HCT116 (cell line): ENCODE results near the gene BMF. TPM values are rescaled to one million over a fixed set of nuclear protein-coding genes. Genes with fewer than 3 reads are reported as not detected.

Experiments
- ATAC-seq: fragments of 200-7000 bp; cut with Tn5 transposase; 2 replicates; pipeline ENCODE4 v1.9.1; 2020; ENCODE audit warnings: mild to moderate bottlenecking, moderate library complexity
- BruUV-seq: library from RNA; stranded (reverse); fragments of 400-500 nt; replicated peaks from 2 replicates; lab custom pipeline; 2021; lab: Mats Ljungman, UMichigan
- CTCF ChIA-PET: fragments of 300-600 bp; sonication (Branson Sonifier 250); formaldehyde crosslinking; loops from one replicate; lab custom pipeline; 2021; ENCODE audit warnings: antibody characterized with exemption; lab: Charles Lee
- POLR2A ChIA-PET: fragments of 300-600, 350-600 bp; sonication (Branson Sonifier 250); formaldehyde crosslinking; loops from one replicate; lab custom pipeline; 2021; ENCODE audit warnings: antibody characterized with exemption; lab: Charles Lee
- RAD21 ChIA-PET, 2 experiments: fragments of 300-600 bp; sonication (Branson Sonifier 250); formaldehyde crosslinking; loops; one replicate each; lab custom pipeline; 2023; ENCODE audit warnings: low total read pairs in 2 of 2; ENCODE audit not compliant: uncharacterized antibody in 2 of 2, unreplicated experiment in 2 of 2, low non-redundant PET in 1 of 2; lab: Charles Lee
- DNase-seq: peaks from one replicate; pipeline ENCODE4 v3.0.0-alpha.2; 2010; ENCODE audit warnings: low read depth, low spot score
- H2AFZ ChIP-seq: fragments of 200-600 bp; shearing (Covaris generic), sonication (generic); 2 replicates; pipeline ENCODE4 v1.6.1; 2017; ENCODE audit warnings: low read depth, mixed run types, mixed read lengths, antibody characterized with exemption, low read length; ENCODE audit not compliant: poor library complexity, severe bottlenecking
- H3K27ac ChIP-seq: 2 replicates; pipeline ENCODE4 v1.5.1; 2012; ENCODE audit warnings: low read depth, low read length
- H3K27me3 ChIP-seq: fragments of 200-600 bp; sonication (generic); 2 replicates; pipeline ENCODE4 v1.6.1; 2016; ENCODE audit warnings: mixed run types, low read length, mixed read lengths; ENCODE audit not compliant: insufficient read depth
- H3K36me3 ChIP-seq, 2 experiments: fragments of 200-500 bp in 1 of 2; fragments of 200-600 bp in 1 of 2; sonication (Bioruptor generic) in 1 of 2; sonication (generic) in 1 of 2; 2 replicates each; pipeline versions ENCODE4 v1.5.1 to v1.6.1; 2014 to 2016; ENCODE audit warnings: low read length in 2 of 2, inconsistent platforms in 1 of 2, mixed read lengths in 1 of 2, mixed run types in 1 of 2; ENCODE audit not compliant: insufficient read depth in 2 of 2, control insufficient read depth in 1 of 2
- H3K4me1 ChIP-seq, 2 experiments: fragments of 200-600 bp in 1 of 2; sonication (generic) in 1 of 2; 2 replicates each; pipeline versions ENCODE4 v1.5.1 to v1.6.1; 2012 to 2017; ENCODE audit warnings: low read length in 2 of 2, inconsistent platforms in 1 of 2, mild to moderate bottlenecking in 1 of 2, mixed read lengths in 1 of 2, mixed run types in 1 of 2, moderate library complexity in 1 of 2; ENCODE audit not compliant: insufficient read depth in 2 of 2, control insufficient read depth in 1 of 2
- H3K4me2 ChIP-seq: fragments of 200-600 bp; sonication (generic); 2 replicates; pipeline ENCODE4 v1.6.1; 2017; ENCODE audit warnings: mixed run types, low read length, mixed read lengths
- H3K4me3 ChIP-seq, 2 experiments: fragments of 200-600 bp in 1 of 2; sonication (generic) in 1 of 2; replicated peaks in 1 of 2; 2 replicates each; pipeline ENCODE4 v1.5.1; 2011 to 2016; ENCODE audit warnings: low read length in 2 of 2, control low read depth in 1 of 2, low read depth in 1 of 2, mild to moderate bottlenecking in 1 of 2, mixed read lengths in 1 of 2, mixed run types in 1 of 2
- H3K79me2 ChIP-seq: fragments of 200-600 bp; sonication (generic); 2 replicates; pipeline ENCODE4 v1.6.1; 2017; ENCODE audit warnings: mild to moderate bottlenecking, mixed run types, low read length, moderate library complexity, mixed read lengths; ENCODE audit not compliant: insufficient read depth
- H3K9ac ChIP-seq: fragments of 200-600 bp; sonication (generic); 2 replicates; pipeline ENCODE4 v1.6.1; 2016; ENCODE audit warnings: low read length, mixed read lengths
- H3K9me2 ChIP-seq: fragments of 200-600 bp; sonication (generic), shearing (Covaris generic); 2 replicates; pipeline ENCODE4 v1.6.1; 2017; ENCODE audit warnings: mixed run types, mild to moderate bottlenecking, moderate library complexity; ENCODE audit not compliant: insufficient read depth
- H3K9me3 ChIP-seq, 2 experiments: fragments of 200-500 bp in 1 of 2; fragments of 200-600 bp in 1 of 2; sonication (Bioruptor generic) in 1 of 2; sonication (generic) in 1 of 2; 2 replicates each; pipeline ENCODE4 v1.6.1; 2014 to 2017; ENCODE audit warnings: low read length in 2 of 2, mixed read lengths in 2 of 2, inconsistent platforms in 1 of 2, low read depth in 1 of 2, mild to moderate bottlenecking in 1 of 2, mixed run types in 1 of 2, moderate library complexity in 1 of 2; ENCODE audit not compliant: control insufficient read depth in 1 of 2, insufficient read depth in 1 of 2
- H4K20me1 ChIP-seq: fragments of 200-600 bp; sonication (generic), shearing (Covaris generic); 2 replicates; pipeline ENCODE4 v1.6.1; 2017; ENCODE audit warnings: mixed run types, mild to moderate bottlenecking, moderate library complexity; ENCODE audit not compliant: insufficient read depth
- CBX3 ChIP-seq: IDR thresholded peaks from 2 replicates; pipeline ENCODE4 v1.6.1; 2012; ENCODE audit warnings: low read depth
- CEBPB ChIP-seq: IDR thresholded peaks from 2 replicates; pipeline ENCODE4 v1.6.1; 2012; ENCODE audit warnings: low read depth
- ELF1 ChIP-seq: IDR thresholded peaks from 2 replicates; pipeline ENCODE4 v1.6.1; 2012; ENCODE audit warnings: low read depth, borderline replicate concordance
- EZH2 ChIP-seq: fragments of 200-600 bp; sonication (generic); IDR thresholded peaks from 2 replicates; pipeline ENCODE4 v1.6.1; 2017; ENCODE audit warnings: antibody characterized with exemption, mixed run types
- EZH2phosphoT487 ChIP-seq: fragments of 200-600 bp; IDR thresholded peaks from 2 replicates; pipeline ENCODE4 v1.6.1; 2018; ENCODE audit warnings: antibody characterized with exemption, borderline replicate concordance
- FOSL1 ChIP-seq: IDR thresholded peaks from 2 replicates; pipeline ENCODE4 v1.6.1; 2012; ENCODE audit warnings: low read depth
- JUND ChIP-seq: IDR thresholded peaks from 2 replicates; pipeline ENCODE4 v1.6.1; 2012
- POLR2A ChIP-seq: IDR thresholded peaks from 2 replicates; pipeline ENCODE4 v1.7.0; 2011; ENCODE audit warnings: borderline replicate concordance; ENCODE audit not compliant: insufficient read depth, insufficient read length; ENCODE audit errors: extremely low read depth
- POLR2AphosphoS5 ChIP-seq: IDR thresholded peaks from 2 replicates; pipeline ENCODE4 v1.6.1; 2011; ENCODE audit warnings: mild to moderate bottlenecking, low read depth, low read length, moderate library complexity
- RAD21 ChIP-seq: IDR thresholded peaks from 2 replicates; pipeline ENCODE4 v1.6.1; 2012; ENCODE audit warnings: low read depth, mild to moderate bottlenecking
- SIN3A ChIP-seq: IDR thresholded peaks from 2 replicates; pipeline ENCODE4 v1.6.1; 2012; ENCODE audit warnings: low read depth
- SP1 ChIP-seq: IDR thresholded peaks from 2 replicates; pipeline ENCODE4 v1.6.1; 2012; ENCODE audit warnings: low read depth
- SRF ChIP-seq: IDR thresholded peaks from 2 replicates; pipeline ENCODE4 v1.6.1; 2012; ENCODE audit warnings: low read depth
- TCF7L2 ChIP-seq: IDR thresholded peaks from 2 replicates; pipeline ENCODE4 v1.7.0; 2011; ENCODE audit warnings: borderline replicate concordance, inconsistent platforms; ENCODE audit not compliant: insufficient read depth, insufficient read length; ENCODE audit errors: extremely low read depth
- YY1 ChIP-seq: IDR thresholded peaks from 2 replicates; pipeline ENCODE4 v1.6.1; 2011; ENCODE audit warnings: low read length, low read depth, moderate library complexity, mild to moderate bottlenecking; ENCODE audit not compliant: insufficient replicate concordance; ENCODE audit errors: extremely low read depth
- ZFX ChIP-seq: fragments of 450-650 bp; IDR thresholded peaks from 2 replicates; pipeline ENCODE4 v1.6.1; 2017
- ZNF274 ChIP-seq: fragments of 200-500 bp; sonication (Bioruptor generic); IDR thresholded peaks from 2 replicates; pipeline ENCODE4 v1.6.1; 2014; ENCODE audit warnings: mild to moderate bottlenecking, low read depth, low read length, inconsistent platforms
- intact Hi-C: fragments of 100-400 bp; cut with micrococcal nuclease; formaldehyde crosslinking; loops from 2 replicates; pipeline ENCODE4 v1.10.0; 2022
- total RNA-seq: library from RNA; stranded (reverse); gene quantifications from one replicate; pipeline ENCODE4 v1.2.1, GENCODE V29; 2021; ENCODE audit not compliant: unreplicated experiment
- TF ChIP-seq, protein P1 (sequence below): IDR thresholded peaks from 2 replicates; pipeline ENCODE4 v1.6.1; 2012
- TF ChIP-seq, protein P2 (sequence below): IDR thresholded peaks from 2 replicates; pipeline ENCODE4 v1.6.1; 2012; ENCODE audit warnings: low read depth
- TF ChIP-seq, protein P3 (sequence below), 3 experiments: fragments of 200-600 bp in 1 of 3; sonication (generic) in 1 of 3; IDR thresholded peaks in 2 of 3; conservative IDR thresholded peaks in 1 of 3; 2 replicates each; pipeline ENCODE4 v1.5.1; 2012 to 2017; ENCODE audit warnings: low read depth in 2 of 3, low read length in 2 of 3, antibody characterized with exemption in 1 of 3, borderline replicate concordance in 1 of 3, control low read depth in 1 of 3, mild to moderate bottlenecking in 1 of 3, mixed read lengths in 1 of 3, mixed run types in 1 of 3, moderate library complexity in 1 of 3; ENCODE audit not compliant: insufficient read depth in 1 of 3

BMF gene
- total RNA-seq, 1 experiment from 2014 or later: 1.0 TPM

- Histone ChIP-seq H3K9ac (no peak overlapping the region), H3K79me2 (no peaks in the 10 kb centered on the region), H3K36me3 (no peaks in the 10 kb centered on the region), H3K4me1 (peaks cover 10 to 20% of the 10 kb centered on the region in 2 experiments), H3K4me3 (no peak overlapping the region), H3K27ac (no peak overlapping the region), H2AFZ (no peak overlapping the region), H3K9me3 (no peaks in the 10 kb centered on the region), H4K20me1 (no peaks in the 10 kb centered on the region), H3K27me3 (no peaks in the 10 kb centered on the region), H3K9me2 (no peaks in the 10 kb centered on the region), H3K4me2 (no peak overlapping the region)
- intact Hi-C loops: no loop called here
- ChIA-PET RAD21 (no interaction called here), POLR2A (interaction anchor here (1.3 kb wide), 1 partner anchor 20 kb away, joined by 3 read pairs; no protein-coding TSS in a partner anchor), CTCF (no interaction called here)
- DNase-seq (no peak), ATAC-seq (no peak)
- BruUV-seq: no TSS peak
- TF ChIP-seq, protein P1, sequence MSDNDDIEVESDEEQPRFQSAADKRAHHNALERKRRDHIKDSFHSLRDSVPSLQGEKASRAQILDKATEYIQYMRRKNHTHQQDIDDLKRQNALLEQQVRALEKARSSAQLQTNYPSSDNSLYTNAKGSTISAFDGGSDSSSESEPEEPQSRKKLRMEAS: no peak
- TF ChIP-seq YY1: no peak
- no peak for TF ChIP-seq SRF
- TF ChIP-seq JUND: no peak
- no peak for TF ChIP-seq POLR2AphosphoS5
- TF ChIP-seq, protein P2, sequence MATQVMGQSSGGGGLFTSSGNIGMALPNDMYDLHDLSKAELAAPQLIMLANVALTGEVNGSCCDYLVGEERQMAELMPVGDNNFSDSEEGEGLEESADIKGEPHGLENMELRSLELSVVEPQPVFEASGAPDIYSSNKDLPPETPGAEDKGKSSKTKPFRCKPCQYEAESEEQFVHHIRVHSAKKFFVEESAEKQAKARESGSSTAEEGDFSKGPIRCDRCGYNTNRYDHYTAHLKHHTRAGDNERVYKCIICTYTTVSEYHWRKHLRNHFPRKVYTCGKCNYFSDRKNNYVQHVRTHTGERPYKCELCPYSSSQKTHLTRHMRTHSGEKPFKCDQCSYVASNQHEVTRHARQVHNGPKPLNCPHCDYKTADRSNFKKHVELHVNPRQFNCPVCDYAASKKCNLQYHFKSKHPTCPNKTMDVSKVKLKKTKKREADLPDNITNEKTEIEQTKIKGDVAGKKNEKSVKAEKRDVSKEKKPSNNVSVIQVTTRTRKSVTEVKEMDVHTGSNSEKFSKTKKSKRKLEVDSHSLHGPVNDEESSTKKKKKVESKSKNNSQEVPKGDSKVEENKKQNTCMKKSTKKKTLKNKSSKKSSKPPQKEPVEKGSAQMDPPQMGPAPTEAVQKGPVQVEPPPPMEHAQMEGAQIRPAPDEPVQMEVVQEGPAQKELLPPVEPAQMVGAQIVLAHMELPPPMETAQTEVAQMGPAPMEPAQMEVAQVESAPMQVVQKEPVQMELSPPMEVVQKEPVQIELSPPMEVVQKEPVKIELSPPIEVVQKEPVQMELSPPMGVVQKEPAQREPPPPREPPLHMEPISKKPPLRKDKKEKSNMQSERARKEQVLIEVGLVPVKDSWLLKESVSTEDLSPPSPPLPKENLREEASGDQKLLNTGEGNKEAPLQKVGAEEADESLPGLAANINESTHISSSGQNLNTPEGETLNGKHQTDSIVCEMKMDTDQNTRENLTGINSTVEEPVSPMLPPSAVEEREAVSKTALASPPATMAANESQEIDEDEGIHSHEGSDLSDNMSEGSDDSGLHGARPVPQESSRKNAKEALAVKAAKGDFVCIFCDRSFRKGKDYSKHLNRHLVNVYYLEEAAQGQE: no peak
- TF ChIP-seq POLR2A: no peak
- no peak for TF ChIP-seq CBX3
- no peak for TF ChIP-seq RAD21
- no peak for TF ChIP-seq CEBPB
- no peak for TF ChIP-seq EZH2phosphoT487
- TF ChIP-seq EZH2: no peak
- no peak for TF ChIP-seq SP1
- TF ChIP-seq ZNF274: no peak
- TF ChIP-seq SIN3A: no peak
- TF ChIP-seq ZFX: no peak
- TF ChIP-seq, protein P3, sequence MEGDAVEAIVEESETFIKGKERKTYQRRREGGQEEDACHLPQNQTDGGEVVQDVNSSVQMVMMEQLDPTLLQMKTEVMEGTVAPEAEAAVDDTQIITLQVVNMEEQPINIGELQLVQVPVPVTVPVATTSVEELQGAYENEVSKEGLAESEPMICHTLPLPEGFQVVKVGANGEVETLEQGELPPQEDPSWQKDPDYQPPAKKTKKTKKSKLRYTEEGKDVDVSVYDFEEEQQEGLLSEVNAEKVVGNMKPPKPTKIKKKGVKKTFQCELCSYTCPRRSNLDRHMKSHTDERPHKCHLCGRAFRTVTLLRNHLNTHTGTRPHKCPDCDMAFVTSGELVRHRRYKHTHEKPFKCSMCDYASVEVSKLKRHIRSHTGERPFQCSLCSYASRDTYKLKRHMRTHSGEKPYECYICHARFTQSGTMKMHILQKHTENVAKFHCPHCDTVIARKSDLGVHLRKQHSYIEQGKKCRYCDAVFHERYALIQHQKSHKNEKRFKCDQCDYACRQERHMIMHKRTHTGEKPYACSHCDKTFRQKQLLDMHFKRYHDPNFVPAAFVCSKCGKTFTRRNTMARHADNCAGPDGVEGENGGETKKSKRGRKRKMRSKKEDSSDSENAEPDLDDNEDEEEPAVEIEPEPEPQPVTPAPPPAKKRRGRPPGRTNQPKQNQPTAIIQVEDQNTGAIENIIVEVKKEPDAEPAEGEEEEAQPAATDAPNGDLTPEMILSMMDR (IDR thresholded peaks at IDR 0.05 in 2 of 3, conservative IDR thresholded peaks at IDR 0.05 in 1 of 3; ENCODE audit: borderline replicate concordance in 1 of 3, insufficient read depth in 1 of 3, low read depth in 2 of 3, low read length in 2 of 3): no peak
- TF ChIP-seq FOSL1: no peak
- no peak for TF ChIP-seq TCF7L2
- TF ChIP-seq ELF1: no peak
Measured at GRCh38 chr15:40092979-40093869, 15.5 kb downstream of the BMF start.
